Caco-2 (cell line): ENCODE data around the gene TYRP1. TPM values are rescaled to one million over a fixed set of nuclear protein-coding genes. Genes with fewer than 3 reads are reported as not detected.
"Not testable (repeated sequence)": the region's sequence is repeated elsewhere in the genome, so short reads cannot be mapped to it uniquely, and the experiment has no call there.

ENCODE experiments used
- BruUV-seq: library from RNA; stranded (reverse); fragments of 400-500 nt; replicated peaks from 2 replicates; lab custom pipeline; 2021; lab: Mats Ljungman, UMichigan
- CTCF ChIA-PET: fragments of 300-600 bp; sonication (Branson Sonifier 250); formaldehyde crosslinking; loops from one replicate; lab custom pipeline; 2022; ENCODE audit warnings: antibody characterized with exemption; lab: Charles Lee
- POLR2A ChIA-PET: fragments of 300-600 bp; sonication (Branson Sonifier 250); formaldehyde crosslinking; loops from one replicate; lab custom pipeline; 2022; ENCODE audit warnings: antibody characterized with exemption; lab: Charles Lee
- DNase-seq, 2 experiments: peaks; one replicate each; pipeline versions ENCODE4 v3.0.0 to v3.0.0-alpha.2; 2020 to 2022
- H3K27me3 ChIP-seq: replicated peaks from 2 replicates; pipeline ENCODE4 v1.6.0; 2011; ENCODE audit warnings: low read length; ENCODE audit not compliant: control insufficient read depth, insufficient read depth
- H3K36me3 ChIP-seq: 2 replicates; pipeline ENCODE4 v1.5.1; 2011; ENCODE audit warnings: low read length; ENCODE audit not compliant: control insufficient read depth, insufficient read depth
- H3K4me1 ChIP-seq: fragments of 250-450 bp; sonication (Bioruptor Pico); 2 replicates; pipeline ENCODE4 v1.5.1; 2020; ENCODE audit warnings: mild to moderate bottlenecking
- H3K4me3 ChIP-seq: 2 replicates; pipeline ENCODE4 v1.5.1; 2011; ENCODE audit warnings: low read depth, mild to moderate bottlenecking, control low read depth, low read length
- H3K9me3 ChIP-seq: fragments of 250-450 bp; sonication (Bioruptor Pico); 2 replicates; pipeline ENCODE4 v1.5.1; 2020; ENCODE audit warnings: mild to moderate bottlenecking, moderate library complexity
- H3K27ac Mint-ChIP-seq: one replicate; pipeline ENCODE4 v1.8.0; 2022; ENCODE audit warnings: mixed read lengths; ENCODE audit not compliant: unreplicated experiment
- H3K27me3 Mint-ChIP-seq: one replicate; pipeline ENCODE4 v1.8.0; 2022; ENCODE audit warnings: mixed read lengths; ENCODE audit not compliant: insufficient read depth, unreplicated experiment
- H3K36me3 Mint-ChIP-seq: one replicate; pipeline ENCODE4 v1.8.0; 2022; ENCODE audit warnings: mild to moderate bottlenecking, mixed read lengths; ENCODE audit not compliant: insufficient read depth, unreplicated experiment
- H3K4me1 Mint-ChIP-seq: one replicate; pipeline ENCODE4 v1.8.0; 2022; ENCODE audit warnings: low read depth, mixed read lengths; ENCODE audit not compliant: unreplicated experiment
- H3K4me3 Mint-ChIP-seq: one replicate; pipeline ENCODE4 v1.8.0; 2022; ENCODE audit warnings: mild to moderate bottlenecking, moderate library complexity, mixed read lengths; ENCODE audit not compliant: unreplicated experiment
- H3K9me3 Mint-ChIP-seq: one replicate; pipeline ENCODE4 v1.8.0; 2022; ENCODE audit warnings: mixed read lengths; ENCODE audit not compliant: unreplicated experiment
- CTCF ChIP-seq, 2 experiments: fragments of 200-600 bp in 1 of 2; IDR thresholded peaks; 1 replicate in 1 of 2; 2 replicates in 1 of 2; pipeline versions ENCODE4 v1.5.1 to v1.8.0; 2011 to 2022; ENCODE audit warnings: antibody characterized with exemption in 1 of 2, control low read depth in 1 of 2, inconsistent platforms in 1 of 2, low read depth in 1 of 2, low read length in 1 of 2, mild to moderate bottlenecking in 1 of 2, moderate library complexity in 1 of 2; ENCODE audit not compliant: insufficient read depth in 1 of 2, severe bottlenecking in 1 of 2, unreplicated experiment in 1 of 2
- intact Hi-C: fragments of 100-400 bp; cut with micrococcal nuclease; formaldehyde crosslinking; loops from one replicate; pipeline ENCODE4 v1.10.0; 2022; ENCODE audit not compliant: unreplicated experiment
- total RNA-seq: library from RNA; stranded (reverse); gene quantifications from 2 replicates; pipeline ENCODE4 v1.2.3, GENCODE V29; 2022

The TYRP1 gene
- total RNA-seq, 1 experiment from 2014 or later = not detected

GRCh38 chr9:12670006-12670405 is 23.2 kb upstream of the TYRP1 start:
- no peak overlapping the region for H3K4me3 ChIP-seq
- H3K27me3 ChIP-seq = no peaks in the 10 kb centered on the region
- BruUV-seq = no TSS peak
- H3K4me3 Mint-ChIP-seq = no peak overlapping the region
- intact Hi-C loops = no loop called here
- DNase-seq = no peak
- H3K9me3 Mint-ChIP-seq = no peaks in the 10 kb centered on the region
- no peaks in the 10 kb centered on the region for H3K36me3 ChIP-seq
- no peaks in the 10 kb centered on the region for H3K4me1 ChIP-seq
- no peak overlapping the region for H3K27ac Mint-ChIP-seq
- ChIA-PET POLR2A (no interaction called here), CTCF (no interaction called here)
- H3K36me3 Mint-ChIP-seq = no peaks in the 10 kb centered on the region
- TF ChIP-seq CTCF (IDR thresholded peaks at IDR 0.05; ENCODE audit: insufficient read depth in 1 of 2, low read depth in 1 of 2, low read length in 1 of 2, severe bottlenecking in 1 of 2, unreplicated experiment in 1 of 2) = no peak
- no peaks in the 10 kb centered on the region for H3K27me3 Mint-ChIP-seq
- no peaks in the 10 kb centered on the region for H3K9me3 ChIP-seq
- H3K4me1 Mint-ChIP-seq = no peaks in the 10 kb centered on the region

GRCh38 chr9:12674961-12675360 is 18.2 kb upstream of the TYRP1 start:
- intact Hi-C loops = no loop called here
- DNase-seq = no peak
- H3K27ac Mint-ChIP-seq = no peak overlapping the region
- H3K9me3 Mint-ChIP-seq = no peaks in the 10 kb centered on the region
- H3K9me3 ChIP-seq = no peaks in the 10 kb centered on the region
- no peaks in the 10 kb centered on the region for H3K36me3 ChIP-seq
- H3K4me1 Mint-ChIP-seq = no peaks in the 10 kb centered on the region
- no peaks in the 10 kb centered on the region for H3K27me3 ChIP-seq
- no peaks in the 10 kb centered on the region for H3K27me3 Mint-ChIP-seq
- ChIA-PET CTCF (no interaction called here), POLR2A (no interaction called here)
- BruUV-seq = no TSS peak
- no peak overlapping the region for H3K4me3 ChIP-seq
- no peaks in the 10 kb centered on the region for H3K4me1 ChIP-seq
- no peak for TF ChIP-seq CTCF (IDR thresholded peaks at IDR 0.05; ENCODE audit: insufficient read depth in 1 of 2, low read depth in 1 of 2, low read length in 1 of 2, severe bottlenecking in 1 of 2, unreplicated experiment in 1 of 2)
- no peaks in the 10 kb centered on the region for H3K36me3 Mint-ChIP-seq
- H3K4me3 Mint-ChIP-seq = no peak overlapping the region

GRCh38 chr9:12677462-12678126 is 15.6 kb upstream of the TYRP1 start:
- intact Hi-C loops, DNase-seq, H3K27me3 ChIP-seq, H3K27ac Mint-ChIP-seq, H3K4me3 ChIP-seq, H3K36me3 Mint-ChIP-seq, H3K36me3 ChIP-seq, H3K27me3 Mint-ChIP-seq, H3K4me1 Mint-ChIP-seq, H3K9me3 Mint-ChIP-seq, POLR2A ChIA-PET, BruUV-seq, H3K4me3 Mint-ChIP-seq, H3K4me1 ChIP-seq, CTCF ChIA-PET, H3K9me3 ChIP-seq: not testable (repeated sequence)
